PFSK-1 (cell line): Measurements from ENCODE around the gene SAMD9L.

ENCODE experiments used
- SIN3A ChIP-seq: IDR thresholded peaks from 2 replicates; pipeline ENCODE4 v1.6.1; 2012; ENCODE audit warnings: mild to moderate bottlenecking, low read length, moderate library complexity, borderline replicate concordance; ENCODE audit not compliant: insufficient read depth
- TF ChIP-seq, protein P1 (sequence below), 2 experiments: IDR thresholded peaks; 2 replicates each; pipeline versions ENCODE4 v1.6.1 to v1.8.0; 2011 to 2012; ENCODE audit warnings: low read depth in 2 of 2, low read length in 2 of 2, control low read depth in 1 of 2, inconsistent platforms in 1 of 2, mild to moderate bottlenecking in 1 of 2, moderate library complexity in 1 of 2; ENCODE audit not compliant: insufficient read depth in 1 of 2

DNA sequence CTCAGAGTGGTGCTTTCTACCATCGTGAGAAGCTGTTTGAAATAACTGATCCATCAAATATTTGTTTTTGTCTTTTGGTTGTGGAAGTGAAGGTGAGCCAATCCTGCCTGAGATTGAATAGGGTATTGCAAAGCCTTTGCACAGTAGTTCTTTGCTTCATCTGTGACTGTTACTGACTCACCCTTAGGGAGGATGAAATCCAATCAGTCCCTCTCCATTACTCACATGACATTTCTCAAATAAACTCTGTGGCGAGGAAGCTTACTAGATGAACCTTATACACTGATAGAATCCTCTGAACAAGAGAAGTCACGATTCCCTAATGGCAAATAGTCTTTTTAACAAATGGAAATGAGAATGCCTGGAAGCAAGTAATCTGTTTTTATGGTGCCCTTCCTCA lies 46.2 kb upstream of the SAMD9L start:
- TF ChIP-seq, protein P1, sequence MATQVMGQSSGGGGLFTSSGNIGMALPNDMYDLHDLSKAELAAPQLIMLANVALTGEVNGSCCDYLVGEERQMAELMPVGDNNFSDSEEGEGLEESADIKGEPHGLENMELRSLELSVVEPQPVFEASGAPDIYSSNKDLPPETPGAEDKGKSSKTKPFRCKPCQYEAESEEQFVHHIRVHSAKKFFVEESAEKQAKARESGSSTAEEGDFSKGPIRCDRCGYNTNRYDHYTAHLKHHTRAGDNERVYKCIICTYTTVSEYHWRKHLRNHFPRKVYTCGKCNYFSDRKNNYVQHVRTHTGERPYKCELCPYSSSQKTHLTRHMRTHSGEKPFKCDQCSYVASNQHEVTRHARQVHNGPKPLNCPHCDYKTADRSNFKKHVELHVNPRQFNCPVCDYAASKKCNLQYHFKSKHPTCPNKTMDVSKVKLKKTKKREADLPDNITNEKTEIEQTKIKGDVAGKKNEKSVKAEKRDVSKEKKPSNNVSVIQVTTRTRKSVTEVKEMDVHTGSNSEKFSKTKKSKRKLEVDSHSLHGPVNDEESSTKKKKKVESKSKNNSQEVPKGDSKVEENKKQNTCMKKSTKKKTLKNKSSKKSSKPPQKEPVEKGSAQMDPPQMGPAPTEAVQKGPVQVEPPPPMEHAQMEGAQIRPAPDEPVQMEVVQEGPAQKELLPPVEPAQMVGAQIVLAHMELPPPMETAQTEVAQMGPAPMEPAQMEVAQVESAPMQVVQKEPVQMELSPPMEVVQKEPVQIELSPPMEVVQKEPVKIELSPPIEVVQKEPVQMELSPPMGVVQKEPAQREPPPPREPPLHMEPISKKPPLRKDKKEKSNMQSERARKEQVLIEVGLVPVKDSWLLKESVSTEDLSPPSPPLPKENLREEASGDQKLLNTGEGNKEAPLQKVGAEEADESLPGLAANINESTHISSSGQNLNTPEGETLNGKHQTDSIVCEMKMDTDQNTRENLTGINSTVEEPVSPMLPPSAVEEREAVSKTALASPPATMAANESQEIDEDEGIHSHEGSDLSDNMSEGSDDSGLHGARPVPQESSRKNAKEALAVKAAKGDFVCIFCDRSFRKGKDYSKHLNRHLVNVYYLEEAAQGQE (IDR thresholded peaks at IDR 0.05; ENCODE audit: insufficient read depth in 1 of 2, low read depth in 2 of 2, low read length in 2 of 2), result no peak
- no peak for TF ChIP-seq SIN3A
